Testis (tissue), 3 donors: Measurements from ENCODE around the gene CACNA1C. TPM values are rescaled to one million over a fixed set of nuclear protein-coding genes. Genes with fewer than 3 reads are reported as not detected.

ENCODE experiments used
- DNase-seq: peaks from one replicate; pipeline ENCODE4 v3.0.0-alpha.2; 2019
- H3K27ac ChIP-seq, 2 donors: fragments of 200-600 bp; sonication (generic); one replicate each; pipeline ENCODE4 v1.5.1; 2019
- H3K27me3 ChIP-seq: fragments of 200-600 bp; sonication (generic); one replicate; pipeline ENCODE4 v1.5.1; 2019
- H3K36me3 ChIP-seq: fragments of 200-600 bp; sonication (generic); one replicate; pipeline ENCODE4 v1.5.1; 2017; ENCODE audit warnings: low read depth; ENCODE audit errors: missing control alignments
- H3K4me1 ChIP-seq: fragments of 200-600 bp; sonication (generic); one replicate; pipeline ENCODE4 v1.5.1; 2019
- H3K4me3 ChIP-seq, 2 donors: fragments of 200-600 bp; sonication (generic); one replicate each; pipeline ENCODE4 v1.5.1; 2017 to 2019
- H3K9me3 ChIP-seq: fragments of 200-600 bp; sonication (generic); one replicate; pipeline ENCODE4 v1.5.1; 2017
- POLR2A ChIP-seq: fragments of 450-650 bp; IDR thresholded peaks from one replicate; pipeline ENCODE4 v1.6.1; 2017; ENCODE audit warnings: antibody characterized with exemption, mild to moderate bottlenecking, moderate library complexity
- WGBS, 2 donors: methylation state at CpG; one replicate each; pipeline ENCODE4 v1.1.5; 2018; 5-methylcytosine and 5-hydroxymethylcytosine counted together
- intact Hi-C: fragments of 100-400 bp; cut with DNase I; formaldehyde crosslinking; loops from one replicate; pipeline ENCODE4 v1.15.1; 2023; ENCODE audit warnings: low total_unique reads
- polyA plus RNA-seq: library from polyadenylated mRNA; stranded (reverse); fragments of 350-450 nt; fragmentation: Illumina TruSeq; extraction: RNeasy Lipid Tissue Mini Kit (QIAGEN cat#74804); gene quantifications from one replicate; pipeline ENCODE4 v1.2.3, GENCODE V29; 2014; ENCODE audit warnings: low read depth, low replicate concordance; ENCODE audit not compliant: insufficient read depth
- total RNA-seq, 2 donors: library from RNA; depleted of rRNA; stranded (reverse); fragments of >200 nt; gene quantifications; one replicate each; pipeline ENCODE4 v1.2.3, GENCODE V29; 2016
- TF ChIP-seq, protein P1 (sequence below), 3 experiments: fragments of 450-650 bp in 2 of 3; fragments of 200-600 bp in 1 of 3; sonication (generic) in 1 of 3; IDR thresholded peaks; one replicate each; pipeline ENCODE4 v1.5.1; 2016 to 2019; ENCODE audit warnings: antibody characterized with exemption in 3 of 3, mild to moderate bottlenecking in 2 of 3, moderate library complexity in 1 of 3

Gene CACNA1C
- total and polyA plus RNA-seq, 3 donors from 2014 or later: 20.3 to 36.8 (median 32.0) TPM

DNA sequence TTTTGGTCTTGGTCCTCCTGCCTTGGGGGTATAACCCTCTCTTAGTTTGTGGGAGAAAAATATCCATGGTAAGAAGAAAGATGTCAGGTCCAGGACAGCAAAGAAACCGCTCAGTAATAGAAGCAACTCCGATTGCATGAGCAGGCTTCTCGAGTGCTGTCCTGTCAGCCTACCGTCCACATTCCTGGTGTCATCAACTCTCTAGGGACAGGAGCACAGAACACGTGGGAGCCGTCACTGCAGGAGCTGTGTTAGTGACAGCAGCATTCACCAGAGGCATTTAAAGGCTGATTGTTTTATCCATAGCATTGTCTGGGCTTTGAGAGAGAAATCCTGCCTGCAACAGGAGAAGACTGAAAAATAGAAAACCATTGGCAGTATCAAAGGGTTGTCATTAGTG lies 244.2 kb downstream of the CACNA1C start:
- Histone ChIP-seq H3K36me3 (no peaks in the 10 kb centered on the region), H3K4me3 (no peak overlapping the region), H3K27me3 (no peaks in the 10 kb centered on the region), H3K4me1 (no peaks in the 10 kb centered on the region), H3K9me3 (no peaks in the 10 kb centered on the region), H3K27ac (no peak overlapping the region)
- DNase-seq: no peak
- intact Hi-C loops: no loop called here
- WGBS, 2 donors: 68 to 73% methylated on average over 6 of the region's 6 CpGs
- TF ChIP-seq POLR2A: no peak
- TF ChIP-seq, protein P1, sequence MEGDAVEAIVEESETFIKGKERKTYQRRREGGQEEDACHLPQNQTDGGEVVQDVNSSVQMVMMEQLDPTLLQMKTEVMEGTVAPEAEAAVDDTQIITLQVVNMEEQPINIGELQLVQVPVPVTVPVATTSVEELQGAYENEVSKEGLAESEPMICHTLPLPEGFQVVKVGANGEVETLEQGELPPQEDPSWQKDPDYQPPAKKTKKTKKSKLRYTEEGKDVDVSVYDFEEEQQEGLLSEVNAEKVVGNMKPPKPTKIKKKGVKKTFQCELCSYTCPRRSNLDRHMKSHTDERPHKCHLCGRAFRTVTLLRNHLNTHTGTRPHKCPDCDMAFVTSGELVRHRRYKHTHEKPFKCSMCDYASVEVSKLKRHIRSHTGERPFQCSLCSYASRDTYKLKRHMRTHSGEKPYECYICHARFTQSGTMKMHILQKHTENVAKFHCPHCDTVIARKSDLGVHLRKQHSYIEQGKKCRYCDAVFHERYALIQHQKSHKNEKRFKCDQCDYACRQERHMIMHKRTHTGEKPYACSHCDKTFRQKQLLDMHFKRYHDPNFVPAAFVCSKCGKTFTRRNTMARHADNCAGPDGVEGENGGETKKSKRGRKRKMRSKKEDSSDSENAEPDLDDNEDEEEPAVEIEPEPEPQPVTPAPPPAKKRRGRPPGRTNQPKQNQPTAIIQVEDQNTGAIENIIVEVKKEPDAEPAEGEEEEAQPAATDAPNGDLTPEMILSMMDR (IDR thresholded peaks at IDR 0.05): no peak

GRCh38 chr12:2297658-2298057 lies 244.9 kb downstream of the CACNA1C start:
- H3K9me3 ChIP-seq: no peaks in the 10 kb centered on the region
- no peak for DNase-seq
- WGBS, 2 donors: 78 to 83% methylated on average over 4 of the region's 4 CpGs
- H3K36me3 ChIP-seq: no peaks in the 10 kb centered on the region
- no peak overlapping the region for H3K4me3 ChIP-seq
- H3K4me1 ChIP-seq: no peaks in the 10 kb centered on the region
- no peak for TF ChIP-seq POLR2A
- TF ChIP-seq, protein P1 (IDR thresholded peaks at IDR 0.05): no peak
- H3K27ac ChIP-seq: no peak overlapping the region
- intact Hi-C loops: no loop called here
- H3K27me3 ChIP-seq: no peaks in the 10 kb centered on the region

GRCh38 chr12:2298556-2299200 lies 245.9 kb downstream of the CACNA1C start:
- no peak for DNase-seq
- WGBS, 2 donors: 83 to 85% methylated on average over 12 of the region's 12 CpGs
- intact Hi-C loops: no loop called here
- Histone ChIP-seq H3K36me3 (no peaks in the 10 kb centered on the region), H3K27me3 (no peaks in the 10 kb centered on the region), H3K27ac (no peak overlapping the region), H3K9me3 (no peaks in the 10 kb centered on the region), H3K4me1 (no peaks in the 10 kb centered on the region), H3K4me3 (no peak overlapping the region)
- no peak for TF ChIP-seq POLR2A
- TF ChIP-seq, protein P1 (IDR thresholded peaks at IDR 0.05): no peak

DNA sequence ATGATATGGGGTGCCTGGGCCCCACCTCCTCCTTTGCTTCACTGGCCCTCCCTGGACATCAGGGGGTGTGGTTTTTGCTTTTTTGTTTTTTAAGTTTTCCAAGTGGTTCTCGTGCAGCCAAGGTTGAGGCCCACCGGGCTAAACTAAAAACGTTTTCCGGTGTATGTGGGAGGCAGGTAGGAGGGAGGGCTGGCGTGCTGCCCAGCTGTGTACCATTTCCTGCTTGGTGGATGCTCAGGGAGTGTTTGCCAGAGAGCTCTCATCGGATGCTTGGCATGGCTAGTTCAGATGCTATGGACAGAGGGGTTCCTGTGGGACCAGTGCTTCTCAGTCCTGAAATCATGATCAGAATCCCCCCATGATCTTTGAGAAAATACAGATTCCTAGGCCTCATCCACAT lies 246.4 kb downstream of the CACNA1C start:
- no peaks in the 10 kb centered on the region for H3K9me3 ChIP-seq
- H3K4me1 ChIP-seq: no peaks in the 10 kb centered on the region
- TF ChIP-seq POLR2A: no peak
- TF ChIP-seq, protein P1 (IDR thresholded peaks at IDR 0.05): no peak
- WGBS, 2 donors: 28 to 42% methylated on average over 5 to 6 of the region's 6 CpGs
- H3K27me3 ChIP-seq: no peaks in the 10 kb centered on the region
- no peak overlapping the region for H3K4me3 ChIP-seq
- H3K27ac ChIP-seq: no peak overlapping the region
- H3K36me3 ChIP-seq: no peaks in the 10 kb centered on the region
- DNase-seq: no peak
- intact Hi-C loops: no loop called here

DNA sequence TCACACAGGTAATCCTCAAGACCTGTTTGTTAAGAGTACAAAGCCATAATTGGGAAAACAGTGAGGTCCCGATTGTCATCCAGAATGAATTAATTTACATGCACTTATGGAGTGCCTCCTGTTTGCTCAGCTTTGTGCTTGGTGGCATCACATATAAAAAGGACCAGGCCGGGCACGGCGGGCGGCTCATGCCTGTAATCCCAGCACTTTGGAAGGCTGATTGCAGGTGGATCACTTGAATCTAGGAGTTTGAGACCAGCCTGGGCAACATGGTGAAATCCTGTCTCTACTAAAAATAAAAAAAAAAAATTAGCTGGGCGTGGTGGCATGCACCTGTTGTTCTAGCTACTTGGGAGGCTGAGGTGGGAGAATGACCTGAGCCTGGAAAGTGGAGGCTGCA lies 247.4 kb downstream of the CACNA1C start:
- H3K36me3 ChIP-seq: no peaks in the 10 kb centered on the region
- TF ChIP-seq, protein P1 (IDR thresholded peaks at IDR 0.05): no peak
- H3K27ac ChIP-seq: no peak overlapping the region
- 92 to 95% methylated on average over 6 of the region's 6 CpGs for WGBS, 2 donors
- no peaks in the 10 kb centered on the region for H3K27me3 ChIP-seq
- H3K9me3 ChIP-seq: no peaks in the 10 kb centered on the region
- H3K4me3 ChIP-seq: no peak overlapping the region
- no peaks in the 10 kb centered on the region for H3K4me1 ChIP-seq
- no peak for DNase-seq
- intact Hi-C loops: no loop called here
